K562 (cell line): ENCODE measurements around the gene IQCN. TPM values are rescaled to one million over a fixed set of nuclear protein-coding genes. Genes with fewer than 3 reads are reported as not detected.
A peak's percentile ranks its signal among the peaks of the same experiment; 100 is the strongest.

ENCODE experiments used
- ADNP ChIP-seq: fragments of 200-800 bp; sonication (Bioruptor generic); IDR thresholded peaks from 2 replicates; pipeline ENCODE4 v1.6.1; 2016; ENCODE audit warnings: missing genetic modification characterization, missing compliant biosample characterization
- ARID2 ChIP-seq: fragments of 450-650 bp; IDR thresholded peaks from 2 replicates; pipeline ENCODE4 v1.6.1; 2017; ENCODE audit warnings: antibody characterized with exemption, mild to moderate bottlenecking
- ATF4 ChIP-seq: fragments of 450-650 bp; formaldehyde crosslinking; IDR thresholded peaks from 2 replicates; pipeline ENCODE4 v1.4.0; 2022; ENCODE audit warnings: mild to moderate bottlenecking, moderate library complexity
- ETV6 ChIP-seq, 3 experiments: fragments of 150-350 bp in 1 of 3; sonication (generic) in 1 of 3; formaldehyde crosslinking in 1 of 3; IDR thresholded peaks; 2 replicates each; pipeline versions ENCODE4 v1.6.1 to v1.8.0; 2014 to 2022; ENCODE audit warnings: borderline replicate concordance in 2 of 3, low read depth in 2 of 3, antibody characterized with exemption in 1 of 3, low read length in 1 of 3, mild to moderate bottlenecking in 1 of 3, missing genetic modification reagents in 1 of 3
- HDAC2 ChIP-seq: fragments of 450-650 bp; IDR thresholded peaks from 2 replicates; pipeline ENCODE4 v1.6.1; 2016; ENCODE audit warnings: mild to moderate bottlenecking
- KDM1A ChIP-seq, 2 experiments: fragments of 450-650 bp; IDR thresholded peaks; 2 replicates each; pipeline ENCODE4 v1.6.1; 2016; ENCODE audit warnings: mild to moderate bottlenecking in 2 of 2
- NFIC ChIP-seq: fragments of 450-650 bp; IDR thresholded peaks from 2 replicates; pipeline ENCODE4 v1.6.1; 2017; ENCODE audit warnings: mild to moderate bottlenecking, inconsistent platforms
- PHF20 ChIP-seq: fragments of 450-650 bp; IDR thresholded peaks from 2 replicates; pipeline ENCODE4 v1.6.1; 2018; ENCODE audit not compliant: partially characterized antibody
- PTBP1 ChIP-seq: fragments of 200-400 bp; formaldehyde crosslinking; IDR thresholded peaks from 2 replicates; pipeline ENCODE4 v1.6.1; 2017; ENCODE audit warnings: low read depth, low read length
- REST ChIP-seq, 2 experiments: fragments of 450-650 bp; formaldehyde crosslinking in 1 of 2; IDR thresholded peaks; 2 replicates each; pipeline versions ENCODE4 v1.4.0 to v1.6.1; 2014 to 2020; ENCODE audit warnings: mild to moderate bottlenecking in 2 of 2, borderline replicate concordance in 1 of 2, low read depth in 1 of 2
- RUNX1 ChIP-seq: sonication (generic); IDR thresholded peaks from 2 replicates; pipeline ENCODE4 v1.6.1; 2016; ENCODE audit warnings: antibody characterized with exemption, low read depth
- SFPQ ChIP-seq: fragments of 200-400 bp; formaldehyde crosslinking; IDR thresholded peaks from 2 replicates; pipeline ENCODE4 v1.6.1; 2017; ENCODE audit warnings: mild to moderate bottlenecking, low read depth, low read length, moderate library complexity
- SIRT6 ChIP-seq: IDR thresholded peaks from one replicate; pipeline ENCODE4 v1.6.1; 2012; ENCODE audit warnings: low read depth, mild to moderate bottlenecking, control low read depth, inconsistent platforms, low read length, moderate library complexity
- SMARCA5 ChIP-seq: fragments of 450-650 bp; IDR thresholded peaks from 2 replicates; pipeline ENCODE4 v1.6.1; 2016
- SMC3 ChIP-seq: conservative IDR thresholded peaks from 2 replicates; pipeline ENCODE4 v1.6.1; 2011; ENCODE audit warnings: low read depth, low read length, improper control_type of control experiment; ENCODE audit not compliant: insufficient read depth
- STAT5B ChIP-seq: fragments of 250-450 bp; sonication (Bioruptor Pico); IDR thresholded peaks from 2 replicates; pipeline ENCODE4 v1.8.0; 2021; ENCODE audit warnings: mild to moderate bottlenecking, inconsistent platforms
- TRIM24 ChIP-seq, 2 experiments: fragments of 450-650 bp; IDR thresholded peaks; 2 replicates each; pipeline ENCODE4 v1.6.1; 2016
- ZNF212 ChIP-seq: fragments of 450-650 bp; formaldehyde crosslinking; IDR thresholded peaks from 2 replicates; pipeline ENCODE4 v1.4.0; 2020; ENCODE audit warnings: mild to moderate bottlenecking
- polyA plus RNA-seq, 8 experiments: library from polyadenylated mRNA; depleted of rRNA in 4 of 8; stranded (reverse) in 5 of 8; unstranded in 3 of 8; fragments of >200 nt; fragmentation: Nextera tagmentation in 2 of 8; fragmentation: Illumina TruSeq in 1 of 8; extraction: Ambion mirVana in 2 of 8; extraction: Trizol in 1 of 8; gene quantifications; 2 replicates each; pipeline versions ENCODE4 v1.2.1 to v1.2.3, GENCODE V29; 2011 to 2014; ENCODE audit warnings: inconsistent platforms in 1 of 8, missing spikeins in 1 of 8
- total RNA-seq, 7 experiments: library from RNA; depleted of rRNA in 6 of 7; stranded (reverse); fragments of >200 nt in 6 of 7; fragmentation: Illumina TruSeq in 2 of 7; extraction: Trizol in 2 of 7; gene quantifications; 2 replicates each; pipeline versions ENCODE4 v1.2.1 to v1.2.3, GENCODE V29; 2011 to 2021; ENCODE audit warnings: low replicate concordance in 1 of 7

IQCN gene
- total and polyA plus RNA-seq, 9 of the 15 experiments (the other 6 are each of a cell fraction or from before 2014, with no cell fraction given): 0.01 to 0.07 (median 0.04) TPM; not detected in 3

- TF ChIP-seq REST (IDR thresholded peaks at IDR 0.05; ENCODE audit: borderline replicate concordance) (peak; percentile 39), REST (CRISPR knock-in tag; IDR thresholded peaks at IDR 0.05; ENCODE audit: low read depth) (no peak), KDM1A (IDR thresholded peaks at IDR 0.05) (peak; percentile 82 to 92), HDAC2 (peak; percentile 81; the same call in 1 of the 2 replicates), ZNF212 (CRISPR knock-in tag) (no peak), ETV6 (IDR thresholded peaks at IDR 0.05; ENCODE audit: borderline replicate concordance in 1 of 2, low read depth in 2 of 2, low read length in 1 of 2) (no peak), ETV6 (CRISPR knock-in tag; IDR thresholded peaks at IDR 0.05; ENCODE audit: borderline replicate concordance) (no peak), TRIM24 (IDR thresholded peaks at IDR 0.05) (0 out of 4 replicates have a peak, but pooled peaks of 1 of the 2 experiments have one; percentile 14), SFPQ (no peak), PTBP1 (peak; percentile 92; the same call in 1 of the 2 replicates), ATF4 (CRISPR knock-in tag) (no peak), STAT5B (CRISPR knock-in tag) (no peak), ARID2 (no peak), ADNP (tag) (peak; percentile 70; the same call in 1 of the 2 replicates), RUNX1 (no peak), SMC3 (0 out of 2 replicates have a peak, but pooled peaks have one; percentile 10), SMARCA5 (peak; percentile 91), PHF20 (peak; percentile 7), NFIC (0 out of 2 replicates have a peak, but pooled peaks have one; percentile 8), SIRT6 (no peak)
Observed at GRCh38 chr19:18229474-18229873, 44.8 kb downstream of the IQCN start (continued).
